NT2/D1 (cell line): ENCODE measurements around the gene COPZ1.

ENCODE experiments used
- DNase-seq: peaks from one replicate; pipeline ENCODE4 v3.0.0-alpha.2; 2011; ENCODE audit warnings: low read depth, low spot score
- H3K27me3 ChIP-seq: 2 replicates; pipeline ENCODE4 v1.6.0; 2011; ENCODE audit warnings: mild to moderate bottlenecking; ENCODE audit not compliant: insufficient read length, insufficient read depth
- H3K36me3 ChIP-seq: 2 replicates; pipeline ENCODE4 v1.6.1; 2011; ENCODE audit warnings: mild to moderate bottlenecking, low read length, mixed read lengths; ENCODE audit not compliant: insufficient read depth, insufficient read length
- H3K4me1 ChIP-seq: 2 replicates; pipeline ENCODE4 v1.5.1; 2011; ENCODE audit not compliant: insufficient read depth, insufficient read length
- H3K4me3 ChIP-seq: 2 replicates; pipeline ENCODE4 v1.5.1; 2011; ENCODE audit warnings: low read depth; ENCODE audit not compliant: insufficient read length
- H3K9ac ChIP-seq: 2 replicates; pipeline ENCODE4 v1.6.0; 2011; ENCODE audit warnings: low read depth; ENCODE audit not compliant: insufficient read length
- H3K9me3 ChIP-seq: 2 replicates; pipeline ENCODE4 v1.5.1; 2011; ENCODE audit warnings: mild to moderate bottlenecking, low read length; ENCODE audit not compliant: insufficient read depth
- SUZ12 ChIP-seq: IDR thresholded peaks from 2 replicates; pipeline ENCODE4 v1.6.1; 2011; ENCODE audit not compliant: insufficient read length, insufficient read depth; ENCODE audit errors: extremely low read depth
- YY1 ChIP-seq: IDR thresholded peaks from 2 replicates; pipeline ENCODE4 v1.6.1; 2011; ENCODE audit not compliant: insufficient read length, insufficient read depth
- ZNF274 ChIP-seq: IDR thresholded peaks from 2 replicates; pipeline ENCODE4 v1.6.1; 2011; ENCODE audit warnings: mild to moderate bottlenecking, low read depth, low read length

The COPZ1 gene

GRCh38 chr12:54330442-54330841, 5.5 kb downstream of the COPZ1 start:
- H3K4me3 ChIP-seq: no peak overlapping the region
- no peak overlapping the region for H3K9ac ChIP-seq
- no peaks in the 10 kb centered on the region for H3K4me1 ChIP-seq

GRCh38 chr12:54331461-54331860, 6.5 kb downstream of the COPZ1 start:
- Histone ChIP-seq H3K36me3 (peaks cover 26% of the 10 kb centered on the region), H3K9me3 (no peaks in the 10 kb centered on the region), H3K4me1 (no peaks in the 10 kb centered on the region), H3K27me3 (no peaks in the 10 kb centered on the region), H3K4me3 (no peak overlapping the region), H3K9ac (no peak overlapping the region)
- DNase-seq: no peak
- TF ChIP-seq SUZ12: no peak
- no peak for TF ChIP-seq ZNF274
- TF ChIP-seq YY1: no peak

More at GRCh38 chr12:54330442-54330841, 5.5 kb downstream of the COPZ1 start:
- H3K27me3 ChIP-seq: no peaks in the 10 kb centered on the region
- H3K9me3 ChIP-seq: no peaks in the 10 kb centered on the region
- no peak for TF ChIP-seq ZNF274
- no peak for TF ChIP-seq YY1
- TF ChIP-seq SUZ12: no peak
- H3K36me3 ChIP-seq: peaks cover 26% of the 10 kb centered on the region
- no peak for DNase-seq

- TF ChIP-seq ZNF274 (no peak), YY1 (no peak), SUZ12 (no peak)
- Histone ChIP-seq H3K4me3 (no peak overlapping the region), H3K9ac (no peak overlapping the region), H3K36me3 (peaks cover 26% of the 10 kb centered on the region), H3K27me3 (no peaks in the 10 kb centered on the region), H3K4me1 (no peaks in the 10 kb centered on the region), H3K9me3 (no peaks in the 10 kb centered on the region)
- DNase-seq: no peak
These were observed 8.6 kb downstream of the COPZ1 start for GRCh38 chr12:54333420-54334034.

- no peak for DNase-seq
- no peak overlapping the region for H3K9ac ChIP-seq
- H3K4me1 ChIP-seq: peaks cover 2% of the 10 kb centered on the region
- H3K36me3 ChIP-seq: peaks cover 34% of the 10 kb centered on the region
- no peaks in the 10 kb centered on the region for H3K27me3 ChIP-seq
- H3K9me3 ChIP-seq: no peaks in the 10 kb centered on the region
- TF ChIP-seq SUZ12: no peak
- no peak for TF ChIP-seq ZNF274
- TF ChIP-seq YY1: no peak
- H3K4me3 ChIP-seq: no peak overlapping the region
These were observed 12.4 kb downstream of the COPZ1 start for GRCh38 chr12:54337280-54337842.

- Histone ChIP-seq H3K4me3 (no peak overlapping the region), H3K9me3 (no peaks in the 10 kb centered on the region), H3K9ac (no peak overlapping the region), H3K36me3 (peaks cover 41% of the 10 kb centered on the region), H3K27me3 (no peaks in the 10 kb centered on the region), H3K4me1 (peaks cover 2% of the 10 kb centered on the region)
- TF ChIP-seq YY1 (no peak), SUZ12 (no peak), ZNF274 (no peak)
- no peak for DNase-seq
These were observed 13.1 kb downstream of the COPZ1 start for GRCh38 chr12:54337854-54338650.

GRCh38 chr12:54338698-54339296, 13.9 kb downstream of the COPZ1 start:
- Histone ChIP-seq H3K4me1 (peaks cover 2% of the 10 kb centered on the region), H3K9ac (no peak overlapping the region), H3K4me3 (no peak overlapping the region), H3K27me3 (no peaks in the 10 kb centered on the region), H3K36me3 (peaks cover 41% of the 10 kb centered on the region), H3K9me3 (no peaks in the 10 kb centered on the region)
- TF ChIP-seq ZNF274 (no peak), YY1 (no peak), SUZ12 (no peak)
- DNase-seq: no peak

GRCh38 chr12:54340846-54341245, 15.9 kb downstream of the COPZ1 start:
- H3K4me3 ChIP-seq: no peak overlapping the region
- no peak overlapping the region for H3K9ac ChIP-seq
- no peaks in the 10 kb centered on the region for H3K9me3 ChIP-seq
- TF ChIP-seq SUZ12 (no peak), ZNF274 (no peak), YY1 (no peak)
- no peaks in the 10 kb centered on the region for H3K27me3 ChIP-seq
- H3K4me1 ChIP-seq: peaks cover 2% of the 10 kb centered on the region
- H3K36me3 ChIP-seq: peaks cover 56% of the 10 kb centered on the region
- DNase-seq: no peak
